Renal cortex interstitium (tissue), 11 donors: ENCODE results near the gene AEBP1. TPM values are rescaled to one million over a fixed set of nuclear protein-coding genes. Genes with fewer than 3 reads are reported as not detected.
A peak's percentile ranks its signal among the peaks of the same experiment; 100 is the strongest.

Experiments used
- DNase-seq, 11 donors: peaks; one replicate each; pipeline ENCODE4 v3.0.0-alpha.2; 2013; ENCODE audit warnings: low read depth in 9 of 11, low spot score in 4 of 11; ENCODE audit errors: extremely low read depth in 1 of 11
- polyA plus RNA-seq, 3 donors: library from polyadenylated mRNA; unstranded; fragments of 120-200 nt; gene quantifications; one replicate each; pipeline ENCODE4 v1.2.1, GENCODE V29; 2013; ENCODE audit not compliant: insufficient read length in 3 of 3

Gene AEBP1
- polyA plus RNA-seq, 3 donors: 64.9 to 81.7 (median 79.6) TPM

DNA sequence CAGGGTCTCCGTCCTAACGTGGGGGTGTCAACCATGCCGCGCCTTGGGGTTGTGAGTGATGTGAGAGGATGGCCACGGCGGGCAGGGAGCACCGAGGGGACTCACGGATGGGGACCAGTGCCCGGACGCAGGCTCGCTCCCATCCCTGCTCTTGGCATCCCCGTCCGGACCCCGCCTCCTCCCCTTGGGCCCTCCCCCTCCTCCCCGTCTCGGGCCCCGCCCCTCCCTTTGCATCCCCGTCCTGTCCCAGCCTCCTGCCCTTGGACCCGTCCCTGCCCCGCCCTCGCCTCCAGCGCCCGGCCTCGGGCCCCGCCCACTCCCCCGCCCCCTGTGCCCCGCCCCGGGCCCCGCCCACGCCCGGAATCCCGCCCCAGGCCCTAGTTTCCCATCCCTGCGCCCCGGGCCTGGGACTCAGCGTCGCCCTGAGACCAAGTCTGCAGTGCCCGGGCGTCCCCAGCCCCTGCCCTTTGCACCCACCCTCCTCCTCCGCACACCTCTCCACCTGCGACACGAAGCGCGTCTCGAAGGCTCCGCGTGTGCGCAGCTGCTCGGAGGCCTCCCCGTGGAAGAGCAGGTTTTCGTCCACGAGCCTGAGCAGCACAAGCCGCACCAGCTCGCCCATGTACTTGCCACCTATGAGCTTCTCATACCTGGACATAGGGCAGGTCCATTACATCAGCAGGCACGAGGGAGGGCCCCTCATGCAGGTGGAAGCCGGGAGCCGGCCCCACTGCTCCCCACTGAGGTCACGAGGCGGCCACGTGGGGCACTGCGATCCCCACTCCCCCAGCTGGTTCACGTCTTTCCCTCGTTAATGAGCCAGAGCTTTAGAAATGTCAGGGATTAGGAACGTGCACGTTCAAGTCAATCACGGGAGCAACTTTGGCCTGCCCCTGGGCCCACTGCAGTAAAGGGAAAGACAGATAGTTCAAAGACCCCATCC lies 42.1 kb downstream of the AEBP1 start:
- peak in 4 of 11 donors; percentile 47 to 69 (median 63) for DNase-seq

DNA sequence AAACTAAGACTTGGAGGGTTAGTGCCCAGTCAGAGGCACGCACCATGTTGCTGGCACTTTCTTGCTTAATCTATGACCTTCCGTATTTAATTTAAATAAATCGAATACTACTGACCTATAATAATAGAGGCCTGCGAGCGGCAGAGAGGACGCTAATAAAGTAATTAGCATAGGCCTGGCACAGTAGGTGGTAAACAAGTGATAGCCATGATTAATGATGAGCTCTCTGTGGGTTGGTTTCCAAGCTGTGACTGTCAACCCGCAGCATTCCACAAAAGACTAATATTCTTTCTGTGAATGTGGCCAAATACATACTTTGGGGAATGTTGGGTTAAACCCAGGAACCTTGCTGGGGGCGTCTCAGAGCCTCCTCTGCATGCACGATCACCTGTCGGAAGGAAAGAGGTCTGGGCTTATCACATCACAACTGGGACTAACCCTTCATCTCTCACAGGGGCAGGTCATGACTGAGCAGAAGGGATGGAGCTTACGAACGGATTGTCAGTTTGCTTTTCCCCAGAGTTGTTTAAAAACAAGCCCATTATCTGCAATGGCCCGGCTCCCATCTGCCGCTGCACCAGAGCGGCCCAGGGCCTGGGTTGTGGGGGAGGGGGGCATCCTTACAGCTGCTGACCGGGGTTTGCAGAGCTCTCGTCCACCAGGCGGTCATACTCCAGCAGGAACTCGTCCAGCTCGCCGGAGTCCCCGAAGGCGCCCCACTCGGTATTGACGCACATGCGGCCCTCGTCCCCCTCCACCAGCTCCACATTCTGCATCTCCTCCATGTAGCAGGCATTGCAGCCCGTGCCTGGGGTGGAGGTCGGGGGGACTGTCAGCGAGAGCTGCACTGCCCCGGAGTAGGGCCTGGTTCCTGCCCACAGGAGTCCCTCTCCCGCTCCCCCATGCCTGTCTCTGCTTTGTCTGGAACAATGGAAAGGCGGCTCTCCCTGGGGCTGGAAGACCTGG lies 43.2 kb downstream of the AEBP1 start:
- peak in 5 of 11 donors; percentile 51 to 72 (median 67) for DNase-seq

DNA sequence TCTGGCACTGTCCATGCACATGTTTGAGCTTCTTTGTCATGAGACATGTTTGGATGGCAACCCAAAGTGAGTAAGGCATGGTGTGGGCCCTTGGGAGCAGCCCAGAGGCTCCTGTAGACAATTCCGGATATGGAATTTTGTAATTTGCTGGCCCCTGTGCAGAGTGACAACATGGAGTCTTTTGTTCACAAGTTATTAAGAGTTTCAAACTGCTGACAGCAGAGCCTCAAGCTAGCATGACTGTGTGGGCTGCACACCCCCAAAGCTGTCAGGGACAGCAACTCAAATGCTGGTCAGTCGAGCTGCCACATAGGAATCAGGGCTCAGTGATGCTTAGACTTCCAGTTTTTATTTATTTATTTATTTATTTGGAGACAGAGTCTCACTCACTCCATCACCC lies 44.0 kb downstream of the AEBP1 start:
- no peak for DNase-seq

DNA sequence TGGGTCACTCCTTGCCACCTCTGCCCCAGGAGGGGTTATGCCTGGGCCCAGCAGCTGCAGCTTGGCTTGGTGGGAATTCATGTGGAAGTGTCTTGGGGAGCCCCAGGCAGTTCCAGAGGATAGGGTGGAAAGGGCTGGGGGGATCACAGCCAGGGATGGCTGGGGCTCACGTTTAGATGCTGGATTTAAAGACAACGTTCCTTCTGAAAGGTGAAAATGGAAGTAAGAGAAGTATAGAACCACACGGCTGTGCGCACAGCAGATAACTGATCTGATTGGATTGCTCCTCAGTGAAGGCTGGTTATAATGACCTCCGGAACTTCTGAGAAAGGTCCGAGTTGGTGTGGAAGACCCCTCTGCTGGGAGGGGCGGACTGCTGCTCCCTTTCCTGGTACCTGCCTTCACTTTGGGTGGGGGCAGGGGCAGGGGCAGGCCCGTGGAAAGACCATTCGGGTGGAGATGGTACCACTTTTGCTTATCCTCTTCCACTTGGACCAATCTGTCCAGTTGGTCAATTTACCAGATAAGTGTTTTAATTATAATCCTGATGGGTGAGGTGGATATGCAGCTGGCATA lies 44.9 kb downstream of the AEBP1 start:
- no peak for DNase-seq

DNA sequence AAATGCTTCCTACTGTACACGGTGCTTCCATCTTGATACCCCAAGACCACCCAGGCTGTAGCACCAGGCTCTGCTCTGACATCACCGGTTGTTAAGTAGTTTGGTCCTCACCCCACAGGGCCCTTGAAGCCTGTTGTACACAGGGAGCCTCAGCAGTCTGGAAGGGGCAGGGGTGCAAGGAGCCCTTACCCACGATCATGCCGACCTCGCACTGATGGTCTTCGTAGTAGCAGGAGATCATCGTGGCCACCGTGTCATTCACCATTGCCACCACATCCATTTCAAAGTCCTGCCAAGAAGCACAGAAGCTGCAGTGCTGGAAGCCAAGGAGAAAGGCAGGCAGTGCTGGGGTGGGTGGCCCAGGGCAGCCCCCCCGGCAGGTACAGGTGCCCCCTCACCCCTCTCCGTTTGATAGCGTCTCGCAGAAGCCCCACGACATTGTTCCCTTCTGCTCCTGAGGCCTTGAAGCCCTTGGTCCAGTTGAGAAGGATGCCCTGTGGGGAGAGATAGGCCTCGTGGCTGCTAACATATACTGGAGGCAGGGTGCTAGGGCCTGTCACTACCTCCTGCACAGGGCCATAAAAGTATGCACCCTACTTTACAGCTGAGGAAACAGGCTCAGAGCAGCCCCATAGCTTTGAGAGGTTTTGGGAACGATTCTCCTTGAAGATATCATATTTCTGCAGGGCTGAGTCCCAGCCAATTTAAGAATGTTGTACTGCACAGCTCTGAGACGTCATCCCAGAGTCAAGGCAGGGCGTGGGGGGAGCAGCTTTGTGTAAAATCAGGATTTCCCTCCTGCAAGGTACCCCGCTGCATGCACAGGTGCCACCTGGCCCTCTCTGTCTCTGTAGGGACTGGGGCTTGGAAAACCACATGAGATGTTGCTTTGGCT lies 45.7 kb downstream of the AEBP1 start:
- no peak for DNase-seq

DNA sequence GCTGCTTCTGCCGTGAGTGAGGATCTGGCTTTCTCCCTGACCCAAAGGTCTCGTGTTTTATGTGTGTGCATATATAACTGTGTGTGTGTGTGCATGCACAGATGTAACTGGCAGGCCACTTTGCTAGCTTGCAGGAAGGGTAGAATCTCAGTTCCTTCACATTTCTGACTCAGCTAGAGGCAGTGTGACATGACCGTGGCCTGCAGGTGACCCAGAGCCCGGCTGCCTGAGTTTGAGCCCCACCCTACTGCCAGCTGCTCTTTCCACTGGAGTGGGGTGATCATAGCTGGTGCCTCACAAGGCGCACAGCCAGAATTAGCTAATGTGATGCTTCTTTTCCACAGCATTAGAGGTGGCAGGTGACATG lies 46.3 kb downstream of the AEBP1 start:
- DNase-seq: no peak

DNA sequence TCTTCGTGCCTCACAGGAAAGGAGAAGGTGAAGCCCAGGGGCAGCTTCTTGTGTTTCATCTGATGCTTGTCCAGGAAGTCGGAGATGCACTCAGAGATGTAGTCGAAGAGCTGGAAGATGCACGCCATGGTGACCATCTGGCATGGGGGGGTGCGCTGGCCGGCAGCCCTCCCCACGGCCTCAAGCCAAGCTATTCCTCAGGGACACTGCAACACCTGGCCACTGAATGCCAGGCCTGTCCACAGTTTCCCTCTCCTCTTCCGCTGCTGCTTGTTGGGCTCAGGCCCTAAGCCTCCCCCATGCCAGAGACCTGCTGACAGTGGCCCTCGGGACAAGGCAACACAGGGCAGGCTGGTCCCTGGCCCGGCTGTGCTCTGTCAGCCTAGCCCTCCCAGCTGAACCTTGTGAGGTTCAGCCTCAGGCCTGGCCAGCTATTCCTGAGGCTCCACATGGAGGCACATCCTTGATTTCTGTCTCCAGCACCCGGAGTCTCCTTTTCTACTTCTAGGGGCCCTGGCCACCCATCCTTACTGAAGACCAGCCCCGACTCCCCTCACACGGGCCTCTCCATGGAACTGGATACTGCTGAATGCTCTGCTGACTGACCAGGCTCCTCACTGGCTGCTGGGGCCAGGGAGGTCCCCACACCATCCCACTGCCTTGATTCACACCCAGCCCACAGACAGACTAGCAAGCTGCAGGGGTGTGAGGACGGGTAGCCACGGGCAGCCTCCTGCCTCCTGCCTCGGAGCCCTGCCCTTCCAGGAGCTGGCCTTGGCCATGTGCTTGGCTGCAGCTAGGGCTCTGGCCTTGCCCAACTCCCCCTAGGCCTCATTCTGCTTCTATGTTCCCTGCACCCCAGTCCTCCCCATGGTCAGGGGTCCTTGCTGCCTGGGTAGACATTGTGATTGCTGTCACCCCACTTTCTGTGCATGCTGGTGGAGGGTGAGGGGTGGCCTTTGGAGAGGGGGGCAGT lies 47.1 kb downstream of the AEBP1 start:
- no peak for DNase-seq

DNA sequence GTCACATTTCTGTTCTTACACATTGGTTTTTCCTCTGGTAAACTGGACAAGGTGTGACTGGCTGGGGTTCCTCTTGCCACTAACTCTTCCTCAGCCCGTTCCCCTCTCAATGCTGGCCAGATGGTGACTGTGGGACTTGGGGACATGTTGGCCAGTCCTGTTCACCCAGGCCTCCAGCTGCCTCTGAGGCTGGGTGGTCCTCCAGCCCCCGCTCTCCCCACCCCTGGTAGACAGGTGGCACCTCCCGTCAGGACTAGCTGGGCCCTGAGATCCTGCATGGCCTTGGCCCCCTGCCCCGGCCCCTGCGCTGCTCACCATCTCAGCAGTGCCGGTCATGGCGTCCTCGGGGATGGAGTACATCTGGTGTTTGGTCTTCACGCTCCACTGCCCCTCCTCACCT lies 47.8 kb downstream of the AEBP1 start:
- DNase-seq: no peak

DNA sequence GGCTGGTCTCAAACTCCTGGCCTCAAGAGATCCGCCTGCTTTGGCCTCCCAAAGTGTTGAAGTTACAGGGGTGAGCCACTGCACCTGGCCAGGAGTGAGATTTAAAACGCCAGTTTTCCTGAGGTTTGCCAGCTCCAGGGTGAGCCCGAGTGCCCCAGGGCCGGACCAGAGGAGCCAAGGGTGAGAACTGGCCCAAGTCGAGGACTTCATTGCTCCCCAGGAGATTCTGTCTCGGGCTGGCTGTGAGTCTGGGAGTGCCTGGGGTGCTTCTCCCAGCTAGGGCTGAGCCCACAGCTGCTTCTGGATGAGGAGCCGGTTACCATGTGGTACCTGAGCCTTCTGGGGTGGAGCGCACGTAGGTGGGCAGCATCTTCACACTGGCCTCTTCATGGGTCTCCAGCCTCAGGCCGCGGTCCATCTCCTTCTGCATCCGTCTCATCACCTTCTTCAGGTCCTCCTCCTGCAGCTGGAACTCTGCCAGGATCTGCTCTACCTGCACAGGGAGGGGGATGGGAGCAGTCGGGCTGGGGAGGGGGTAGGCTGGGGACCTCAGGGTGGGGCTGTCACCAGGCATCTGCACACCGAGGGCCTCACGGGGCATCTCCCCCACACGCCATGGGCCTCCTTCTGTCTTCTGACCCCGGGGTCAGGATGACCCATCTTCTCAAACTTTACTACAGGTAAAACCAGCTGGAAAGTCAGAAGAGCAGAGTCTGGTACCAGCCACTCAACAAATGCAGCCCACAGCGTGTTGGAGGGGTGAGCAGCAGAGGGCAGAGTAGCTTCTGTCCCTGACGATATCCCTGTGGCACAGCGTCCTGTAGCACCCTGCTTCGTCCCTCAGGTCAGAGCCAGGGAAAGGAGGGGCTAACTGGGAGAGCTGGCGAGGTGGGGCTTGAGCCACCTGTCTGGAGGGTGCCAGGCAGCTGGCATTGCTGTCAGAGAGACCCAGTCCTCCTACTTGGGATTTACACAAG lies 49.1 kb downstream of the AEBP1 start:
- no peak for DNase-seq

DNA sequence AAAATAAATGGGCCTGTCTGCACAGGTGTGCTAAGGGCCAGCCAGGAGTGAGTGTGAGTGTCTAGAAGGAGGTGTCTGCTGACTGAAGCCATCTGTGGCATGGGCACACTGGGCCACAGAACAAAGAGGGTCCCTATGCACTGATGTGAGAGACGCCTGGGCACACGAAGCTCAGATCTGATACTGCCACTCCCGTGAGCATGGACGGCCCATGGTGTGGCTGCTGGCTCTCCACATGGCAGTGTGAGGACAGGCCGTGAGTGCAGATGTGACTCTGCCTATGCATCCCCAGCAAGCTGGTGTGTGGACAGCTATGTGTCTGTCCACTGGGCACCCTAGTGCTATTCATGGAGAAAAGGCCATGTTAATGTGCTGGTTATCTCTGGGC lies 49.8 kb downstream of the AEBP1 start:
- DNase-seq: no peak

DNA sequence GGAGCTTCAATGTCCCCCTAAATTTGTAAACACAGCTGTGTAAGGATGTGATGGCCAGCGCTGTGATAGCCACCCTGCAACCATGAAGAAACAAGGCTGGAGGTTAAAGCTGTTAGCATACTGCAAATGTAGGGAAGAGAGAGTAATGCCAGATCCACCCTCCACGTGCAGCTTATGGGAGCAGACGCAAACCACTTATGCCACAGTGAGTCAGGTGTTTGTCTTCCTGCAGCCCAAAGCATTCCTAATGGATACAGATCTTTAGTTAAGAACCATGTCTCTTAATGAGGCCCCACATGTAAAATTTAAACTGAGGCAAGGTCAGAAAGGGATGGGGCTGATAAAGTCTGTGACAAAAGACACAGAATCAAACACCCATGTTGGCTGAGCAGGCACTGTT lies 50.6 kb downstream of the AEBP1 start:
- DNase-seq: no peak

DNA sequence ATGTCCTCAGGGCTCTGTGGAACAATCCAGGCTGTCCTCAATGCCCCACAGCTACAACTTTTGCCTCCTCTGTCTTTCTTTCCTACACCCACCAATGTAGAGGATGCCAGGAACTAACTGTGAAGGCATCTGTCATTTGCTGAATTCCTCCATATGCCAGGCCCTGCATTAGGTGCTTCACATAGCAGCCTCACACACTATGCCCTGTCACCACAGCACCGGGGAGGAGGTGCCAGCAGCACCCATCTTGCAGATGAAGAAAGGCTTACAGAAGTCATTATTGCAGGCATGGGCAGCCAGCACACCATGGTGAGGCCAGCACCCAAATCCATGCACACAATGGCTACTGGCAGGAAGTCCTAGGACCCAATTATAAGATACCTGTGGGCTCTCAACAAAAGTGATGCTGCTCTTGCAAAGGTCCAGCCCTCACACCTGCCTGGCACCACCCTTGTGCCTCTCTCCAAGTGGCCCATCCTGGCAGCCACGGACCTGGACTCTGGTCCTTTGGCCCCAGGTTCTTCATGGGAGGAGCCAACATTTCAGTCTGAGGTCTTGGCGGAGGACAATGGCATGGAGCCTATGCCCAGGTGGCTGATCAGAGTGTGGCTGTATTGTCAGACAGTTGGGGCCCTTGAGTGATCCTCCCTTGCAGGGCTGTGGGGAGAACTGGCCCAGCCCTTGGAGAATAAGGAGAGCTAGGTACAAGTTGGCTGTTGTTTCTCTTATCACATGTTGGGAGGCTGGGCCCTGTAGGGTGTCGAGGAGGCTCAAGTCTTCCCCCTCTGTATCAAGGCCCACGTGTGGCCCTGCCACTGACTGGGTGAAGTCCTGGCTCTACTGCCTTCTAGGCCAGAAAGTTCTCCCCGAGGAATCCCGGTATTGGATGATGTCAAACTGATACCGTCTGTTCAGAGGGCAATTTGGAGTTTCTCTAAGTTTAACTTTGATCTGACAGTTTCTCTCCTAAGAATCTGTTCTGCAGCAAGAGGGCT lies 51.3 kb downstream of the AEBP1 start:
- no peak for DNase-seq

DNA sequence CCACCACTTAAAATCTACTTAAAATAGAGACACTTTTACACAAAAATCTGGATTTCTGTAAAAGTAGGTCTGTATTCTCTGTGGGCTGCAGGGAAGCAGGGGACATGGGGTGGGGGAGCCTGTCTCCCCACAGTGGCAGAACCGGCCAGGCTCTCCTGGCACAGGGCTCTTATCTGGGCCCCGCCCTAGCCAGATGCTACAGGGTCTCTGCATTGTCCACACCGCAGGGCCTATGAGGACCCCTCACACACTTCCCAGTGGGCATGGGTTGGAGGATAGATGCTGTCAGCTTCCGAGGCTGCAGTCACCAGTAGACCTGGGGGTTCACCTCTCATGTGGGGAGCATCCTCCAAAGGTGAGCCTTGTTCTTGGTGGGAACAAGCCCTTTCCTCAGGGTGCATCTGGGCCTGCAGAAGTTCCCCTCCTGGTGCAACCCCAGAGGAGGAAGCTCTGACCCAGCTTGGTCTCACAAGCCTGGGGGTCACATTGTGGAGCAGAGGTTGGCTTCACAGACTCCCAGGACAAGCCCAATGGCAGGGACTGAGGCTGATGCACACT lies 52.4 kb downstream of the AEBP1 start:
- DNase-seq: no peak

DNA sequence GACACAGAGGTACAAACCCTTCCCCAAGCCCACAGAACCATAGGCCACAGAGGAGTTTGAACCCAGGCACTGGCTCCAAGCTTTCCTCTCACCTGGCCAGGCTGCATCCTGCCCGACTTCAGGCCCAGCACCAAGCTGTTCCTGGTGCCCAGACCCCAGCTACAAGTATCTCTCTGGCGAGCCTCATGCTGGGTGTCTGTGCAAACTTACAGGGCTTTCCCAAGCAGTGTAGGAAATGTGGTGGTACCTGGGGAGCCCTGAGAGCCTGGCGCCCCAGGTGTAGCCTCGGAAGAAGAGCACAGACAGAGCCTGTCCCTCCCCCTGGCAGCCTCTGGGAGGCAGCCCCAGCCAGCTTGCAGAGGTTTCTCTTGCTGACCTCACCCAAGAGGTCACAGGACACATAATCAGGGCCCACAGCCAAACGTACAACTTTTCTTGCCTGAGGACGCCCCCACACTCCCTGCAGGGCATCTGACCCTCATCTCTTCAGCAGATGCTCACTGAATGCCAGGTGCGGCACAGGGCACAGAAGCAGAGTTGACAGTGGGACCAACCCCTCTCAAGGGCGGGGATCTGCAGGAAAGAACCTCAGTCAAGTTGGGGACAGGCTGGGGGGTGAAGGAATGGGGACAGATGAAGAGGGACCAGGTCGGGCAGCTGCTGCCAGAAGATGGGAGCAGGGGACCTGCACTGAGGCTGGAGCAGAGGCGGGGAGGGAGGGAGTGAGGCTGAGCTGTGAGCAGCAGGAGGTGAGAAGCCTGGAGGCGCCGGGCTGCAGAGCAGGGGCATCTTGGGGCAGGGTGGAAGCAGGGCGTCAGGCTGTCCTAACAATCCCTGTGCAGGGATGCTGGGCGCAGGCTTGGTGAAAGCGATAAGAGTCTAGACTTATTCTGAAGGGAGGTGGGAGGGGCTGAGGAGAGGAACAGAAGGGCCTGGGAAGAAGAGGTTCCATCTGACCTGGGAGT lies 53.3 kb downstream of the AEBP1 start:
- DNase-seq: no peak
